ENCODE results near the gene BRAF. TPM values are rescaled to one million over a fixed set of nuclear protein-coding genes. Genes with fewer than 3 reads are reported as not detected.

The BRAF gene
- total RNA-seq, 1 experiment from 2014 or later, result 6.0 TPM

Other genes starting within 250 kb of the BRAF start
- 605 and 629 TPM in 2 replicates for gene NDUFB2, start 228.2 kb downstream of the BRAF start, total RNA-seq (2014; rRNA removed; shearing (Covaris generic))
- gene MRPS33, start 90.0 kb upstream of the BRAF start, total RNA-seq (2014; rRNA removed; shearing (Covaris generic)), result 71.2 and 91.2 TPM in 2 replicates
- 0.04 TPM in 2 replicates for gene TMEM178B, start 149.1 kb upstream of the BRAF start, total RNA-seq (2014; rRNA removed; shearing (Covaris generic))

Data from H4 (cell line).